HFFc6 (cell line): ENCODE measurements around the gene SHC3. TPM values are rescaled to one million over a fixed set of nuclear protein-coding genes. Genes with fewer than 3 reads are reported as not detected.

Source experiments
- DNase-seq: peaks from one replicate; pipeline ENCODE4 v3.0.0-alpha.2; 2018
- H3K27ac Mint-ChIP-seq: 2 replicates; pipeline ENCODE4 v1.8.0; 2020; ENCODE audit warnings: mild to moderate bottlenecking, mixed read lengths
- H3K27me3 Mint-ChIP-seq: 2 replicates; pipeline ENCODE4 v1.8.0; 2021; ENCODE audit warnings: mild to moderate bottlenecking, moderate library complexity, mixed read lengths; ENCODE audit not compliant: insufficient read depth
- H3K36me3 Mint-ChIP-seq: 2 replicates; pipeline ENCODE4 v1.8.0; 2021; ENCODE audit warnings: low read depth, mixed read lengths
- H3K4me1 Mint-ChIP-seq: 2 replicates; pipeline ENCODE4 v1.8.0; 2020; ENCODE audit warnings: low read depth, mixed read lengths
- H3K4me3 Mint-ChIP-seq: 2 replicates; pipeline ENCODE4 v1.8.0; 2020; ENCODE audit warnings: mild to moderate bottlenecking, moderate library complexity, mixed read lengths
- H3K9me3 Mint-ChIP-seq: 2 replicates; pipeline ENCODE4 v1.8.0; 2020; ENCODE audit warnings: mild to moderate bottlenecking, mixed read lengths
- CTCF ChIP-seq: fragments of 200-600 bp; sonication (generic); IDR thresholded peaks from 2 replicates; pipeline ENCODE4 v1.5.0; 2021; ENCODE audit warnings: antibody characterized with exemption, mild to moderate bottlenecking
- total RNA-seq, 6 experiments: library from RNA; stranded (reverse); fragmentation: NEBNext Ultra II Directional; extraction: Animal tissue kit (Norgen Biotek cat#: 25700); gene quantifications; 2 replicates in 1 of 6; 3 replicates in 5 of 6; pipeline ENCODE4 v1.2.3, GENCODE V29; 2021

SHC3 gene
- total RNA-seq, 6 experiments from 2014 or later: 0.28 to 1.9 (median 0.42) TPM

DNA sequence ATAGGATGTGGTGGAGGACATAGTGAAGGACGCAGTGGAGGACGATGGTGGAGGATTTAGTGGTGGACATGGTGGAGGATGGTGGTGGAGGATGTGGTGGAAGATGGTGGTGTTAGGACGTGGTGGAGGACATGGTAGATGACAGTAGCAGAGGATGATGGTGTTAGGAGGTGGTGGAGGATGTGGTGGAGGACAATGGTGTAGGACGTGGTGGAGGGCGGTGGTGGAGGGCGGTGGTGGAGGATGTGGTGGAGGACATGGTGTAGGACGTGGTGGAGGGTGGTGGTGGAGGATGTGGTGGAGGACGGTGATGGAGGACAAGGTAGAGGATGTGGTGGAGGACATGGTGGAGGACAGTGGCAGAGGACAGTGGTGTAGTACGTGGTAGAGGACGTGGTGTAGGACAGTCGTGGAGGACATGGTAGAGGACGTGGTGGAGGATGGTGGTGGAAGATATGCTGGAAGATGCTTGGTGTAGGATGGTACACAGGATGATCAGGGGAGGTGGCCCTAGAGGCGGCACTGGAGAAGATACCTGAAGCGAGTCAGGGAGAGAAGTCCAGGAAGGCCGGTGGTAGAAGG, 118.6 kb downstream of the SHC3 start:
- no peak overlapping the region for H3K4me3 Mint-ChIP-seq
- no peak for DNase-seq
- no peak overlapping the region for H3K27ac Mint-ChIP-seq
- no peaks in the 10 kb centered on the region for H3K4me1 Mint-ChIP-seq
- H3K9me3 Mint-ChIP-seq: no peaks in the 10 kb centered on the region
- no peak for TF ChIP-seq CTCF
- H3K27me3 Mint-ChIP-seq: peaks cover under 1% of the 10 kb centered on the region
- no peaks in the 10 kb centered on the region for H3K36me3 Mint-ChIP-seq

GRCh38 chr9:89058906-89059305, 119.7 kb downstream of the SHC3 start:
- Mint-ChIP-seq H3K36me3 (no peaks in the 10 kb centered on the region), H3K4me3 (no peak overlapping the region), H3K4me1 (peaks cover 5% of the 10 kb centered on the region; the same call in 1 of the 2 replicates), H3K9me3 (no peaks in the 10 kb centered on the region), H3K27ac (no peak overlapping the region), H3K27me3 (no peaks in the 10 kb centered on the region; the same call in 1 of the 2 replicates)
- no peak for TF ChIP-seq CTCF
- no peak for DNase-seq

- Mint-ChIP-seq H3K27ac (no peak overlapping the region), H3K9me3 (no peaks in the 10 kb centered on the region), H3K4me1 (peaks cover 5% of the 10 kb centered on the region; the same call in 1 of the 2 replicates), H3K27me3 (no peaks in the 10 kb centered on the region), H3K36me3 (no peaks in the 10 kb centered on the region), H3K4me3 (no peak overlapping the region)
- DNase-seq: no peak
- TF ChIP-seq CTCF: no peak
Observed at GRCh38 chr9:89054865-89055495, 123.6 kb downstream of the SHC3 start.

GRCh38 chr9:89053301-89053700, 125.3 kb downstream of the SHC3 start:
- no peaks in the 10 kb centered on the region for H3K9me3 Mint-ChIP-seq
- H3K4me1 Mint-ChIP-seq: peaks cover 5% of the 10 kb centered on the region; the same call in 1 of the 2 replicates
- no peak overlapping the region for H3K27ac Mint-ChIP-seq

GRCh38 chr9:89052470-89053097, 126.0 kb downstream of the SHC3 start:
- no peak for TF ChIP-seq CTCF
- Mint-ChIP-seq H3K4me1 (peaks cover 5% of the 10 kb centered on the region; the same call in 1 of the 2 replicates), H3K36me3 (no peaks in the 10 kb centered on the region), H3K27ac (no peak overlapping the region), H3K9me3 (no peaks in the 10 kb centered on the region), H3K27me3 (no peaks in the 10 kb centered on the region; the same call in 1 of the 2 replicates), H3K4me3 (no peak overlapping the region)
- DNase-seq: no peak

More at GRCh38 chr9:89053301-89053700, 125.3 kb downstream of the SHC3 start:
- no peaks in the 10 kb centered on the region for H3K27me3 Mint-ChIP-seq
- H3K4me3 Mint-ChIP-seq: no peak overlapping the region
- TF ChIP-seq CTCF: no peak
- no peak for DNase-seq
- no peaks in the 10 kb centered on the region for H3K36me3 Mint-ChIP-seq
